Activated B cell treated with CpG ODN at 0.5 μM for 24 hours (primary cell): ENCODE data around the gene OTOP2. TPM values are rescaled to one million over a fixed set of nuclear protein-coding genes. Genes with fewer than 3 reads are reported as not detected.

Experiments used
- ATAC-seq: fragments of 200-7000 bp; cut with Tn5 transposase; one replicate; pipeline ENCODE4 v1.10.0; 2021; ENCODE audit warnings: low read depth, mild to moderate bottlenecking, moderate library complexity
- CTCF ChIA-PET: fragments of 350-600 bp; sonication (Branson Sonifier 250); formaldehyde crosslinking; loops from one replicate; lab custom pipeline; 2021; ENCODE audit warnings: antibody characterized with exemption; lab: Charles Lee
- POLR2A ChIA-PET: fragments of 350-600 bp; sonication (Branson Sonifier 250); formaldehyde crosslinking; loops from one replicate; lab custom pipeline; 2021; ENCODE audit warnings: antibody characterized with exemption; lab: Charles Lee
- DNase-seq: peaks from one replicate; pipeline ENCODE4 v3.0.0; 2022
- H3K27ac Mint-ChIP-seq: one replicate; pipeline ENCODE4 v1.8.0; 2020; ENCODE audit warnings: mixed read lengths
- H3K27me3 Mint-ChIP-seq: one replicate; pipeline ENCODE4 v1.8.0; 2021; ENCODE audit warnings: mixed read lengths
- H3K36me3 Mint-ChIP-seq: one replicate; pipeline ENCODE4 v1.8.0; 2021; ENCODE audit warnings: low read depth, mixed read lengths
- H3K4me1 Mint-ChIP-seq: one replicate; pipeline ENCODE4 v1.8.0; 2021; ENCODE audit warnings: mixed read lengths
- H3K4me3 Mint-ChIP-seq: one replicate; pipeline ENCODE4 v1.8.0; 2020; ENCODE audit warnings: mild to moderate bottlenecking, mixed read lengths
- H3K9me3 Mint-ChIP-seq: one replicate; pipeline ENCODE4 v1.8.0; 2020; ENCODE audit warnings: mixed read lengths
- CTCF ChIP-seq: fragments of 200-600 bp; IDR thresholded peaks from one replicate; pipeline ENCODE4 v1.8.0; 2022; ENCODE audit warnings: antibody characterized with exemption, mild to moderate bottlenecking
- intact Hi-C: fragments of 100-400 bp; cut with micrococcal nuclease; formaldehyde crosslinking; loops from one replicate; pipeline ENCODE4 v1.15.1; 2024
- total RNA-seq: library from RNA; stranded (reverse); gene quantifications from 2 replicates; pipeline ENCODE4 v1.2.3, GENCODE V29; 2022

Gene OTOP2
- total RNA-seq, 1 donor from 2014 or later, result not detected

GRCh38 chr17:74952431-74953133, 28.5 kb downstream of the OTOP2 start:
- Mint-ChIP-seq H3K4me1 (no peaks in the 10 kb centered on the region), H3K36me3 (no peaks in the 10 kb centered on the region), H3K27ac (no peak overlapping the region), H3K4me3 (no peak overlapping the region), H3K9me3 (no peaks in the 10 kb centered on the region), H3K27me3 (peaks cover 18% of the 10 kb centered on the region)
- ChIA-PET POLR2A (no interaction called here), CTCF (no interaction called here)
- ATAC-seq, result no peak
- TF ChIP-seq CTCF, result no peak
- intact Hi-C loops, result no loop called here
- DNase-seq, result no peak

GRCh38 chr17:74953134-74953687, 29.1 kb downstream of the OTOP2 start:
- ChIA-PET CTCF (no interaction called here), POLR2A (no interaction called here)
- DNase-seq (no peak), ATAC-seq (no peak)
- no peak overlapping the region for H3K27ac Mint-ChIP-seq
- no peaks in the 10 kb centered on the region for H3K9me3 Mint-ChIP-seq
- intact Hi-C loops, result no loop called here
- TF ChIP-seq CTCF, result no peak
- peaks cover 3% of the 10 kb centered on the region for H3K4me1 Mint-ChIP-seq
- peaks cover 17% of the 10 kb centered on the region for H3K27me3 Mint-ChIP-seq
- no peaks in the 10 kb centered on the region for H3K36me3 Mint-ChIP-seq
- no peak overlapping the region for H3K4me3 Mint-ChIP-seq

- H3K4me3 Mint-ChIP-seq, result no peak overlapping the region
- no peaks in the 10 kb centered on the region for H3K9me3 Mint-ChIP-seq
- intact Hi-C loops, result no loop called here
- H3K27ac Mint-ChIP-seq, result no peak overlapping the region
- no peaks in the 10 kb centered on the region for H3K36me3 Mint-ChIP-seq
- DNase-seq (no peak), ATAC-seq (no peak)
- POLR2A ChIA-PET, result no interaction called here
- CTCF ChIA-PET, result no interaction called here
- peaks cover 14% of the 10 kb centered on the region for H3K27me3 Mint-ChIP-seq
- peaks cover 3% of the 10 kb centered on the region for H3K4me1 Mint-ChIP-seq
- no peak for TF ChIP-seq CTCF
Measured at GRCh38 chr17:74954115-74954514, 30.0 kb downstream of the OTOP2 start.

GRCh38 chr17:74954665-74955421, 30.8 kb downstream of the OTOP2 start:
- ATAC-seq, result no peak
- Mint-ChIP-seq H3K27ac (no peak overlapping the region), H3K9me3 (no peaks in the 10 kb centered on the region), H3K4me1 (peaks cover 3% of the 10 kb centered on the region), H3K36me3 (no peaks in the 10 kb centered on the region), H3K27me3 (peaks cover 13% of the 10 kb centered on the region), H3K4me3 (no peak overlapping the region)
- ChIA-PET POLR2A (no interaction called here), CTCF (no interaction called here)
- no peak for DNase-seq
- intact Hi-C loops, result loop anchor here (5.0 kb wide), 1 partner anchor 298 kb away; no protein-coding TSS in a partner anchor
- TF ChIP-seq CTCF, result no peak

- DNase-seq, result no peak
- H3K36me3 Mint-ChIP-seq, result no peaks in the 10 kb centered on the region
- ChIA-PET CTCF (interaction anchor here (0.8 to 1.0 kb wide), 2 partner anchors 31 to 164 kb away, joined by 3 read pairs; partner anchors contain the start of gene CDR2L), POLR2A (no interaction called here)
- no peak for TF ChIP-seq CTCF
- peaks cover 6% of the 10 kb centered on the region for H3K4me1 Mint-ChIP-seq
- H3K4me3 Mint-ChIP-seq, result no peak overlapping the region
- H3K9me3 Mint-ChIP-seq, result no peaks in the 10 kb centered on the region
- H3K27me3 Mint-ChIP-seq, result peaks cover 8% of the 10 kb centered on the region
- intact Hi-C loops, result loop anchor here (5.0 kb wide), 1 partner anchor 299 kb away; no protein-coding TSS in a partner anchor
- H3K27ac Mint-ChIP-seq, result no peak overlapping the region
- no peak for ATAC-seq
Measured at GRCh38 chr17:74956093-74956492, 32.0 kb downstream of the OTOP2 start.
